ENCODE results near the gene CYP26B1. TPM values are rescaled to one million over a fixed set of nuclear protein-coding genes. Genes with fewer than 3 reads are reported as not detected.

The CYP26B1 gene
- polyA plus RNA-seq, 10 donors: 11.8 to 17.4 (median 14.3) TPM

- no peak for DNase-seq
These were observed 16.2 kb downstream of the CYP26B1 start for GRCh38 chr2:72131371-72131891.

GRCh38 chr2:72130659-72131360, 16.9 kb downstream of the CYP26B1 start:
- peak in 1 of 3 donors; percentile 63 for DNase-seq

- peak in 1 of 3 donors; percentile 70 for DNase-seq
These were observed 17.9 kb downstream of the CYP26B1 start for GRCh38 chr2:72129681-72130340.

GRCh38 chr2:72128843-72129227, 18.8 kb downstream of the CYP26B1 start:
- no peak for DNase-seq

DNA sequence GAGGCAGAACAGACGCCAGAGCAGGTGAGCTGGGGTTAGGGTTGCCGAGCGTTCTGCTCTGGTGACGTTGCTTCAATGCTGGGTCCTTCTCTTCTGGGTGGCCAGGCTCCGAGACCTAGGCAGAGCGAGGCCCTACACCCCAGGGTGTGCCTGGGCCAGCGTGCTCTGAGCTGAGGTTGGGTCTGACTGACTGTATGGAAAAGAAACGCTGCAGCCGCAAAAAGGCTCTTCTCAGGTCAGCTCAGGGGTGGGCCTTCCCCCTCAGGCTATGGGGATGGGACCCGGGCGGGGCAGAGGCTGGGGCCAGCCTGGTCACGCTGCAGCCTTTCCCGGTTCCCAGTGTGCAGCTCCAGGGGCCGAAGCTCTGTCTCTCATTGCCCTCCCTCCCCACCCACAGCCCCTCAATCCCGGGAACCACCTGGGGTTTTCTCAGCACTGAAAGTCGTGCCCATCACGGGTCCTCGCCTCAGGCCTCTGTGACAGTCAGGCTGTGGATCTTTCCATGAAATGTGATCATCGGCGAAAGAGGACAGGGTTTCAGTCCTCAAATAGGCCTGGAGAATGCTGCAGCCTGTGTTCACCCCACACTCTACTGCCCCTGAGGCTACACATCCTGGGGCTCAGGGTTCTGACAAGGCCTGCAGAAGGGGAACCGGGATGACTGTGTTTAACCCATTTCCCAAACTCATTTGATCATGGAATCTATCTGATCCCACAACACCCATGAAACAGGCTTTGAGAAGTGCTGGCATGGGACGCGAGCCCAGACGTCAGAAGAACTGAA, 19.4 kb downstream of the CYP26B1 start:
- no peak for DNase-seq

DNA sequence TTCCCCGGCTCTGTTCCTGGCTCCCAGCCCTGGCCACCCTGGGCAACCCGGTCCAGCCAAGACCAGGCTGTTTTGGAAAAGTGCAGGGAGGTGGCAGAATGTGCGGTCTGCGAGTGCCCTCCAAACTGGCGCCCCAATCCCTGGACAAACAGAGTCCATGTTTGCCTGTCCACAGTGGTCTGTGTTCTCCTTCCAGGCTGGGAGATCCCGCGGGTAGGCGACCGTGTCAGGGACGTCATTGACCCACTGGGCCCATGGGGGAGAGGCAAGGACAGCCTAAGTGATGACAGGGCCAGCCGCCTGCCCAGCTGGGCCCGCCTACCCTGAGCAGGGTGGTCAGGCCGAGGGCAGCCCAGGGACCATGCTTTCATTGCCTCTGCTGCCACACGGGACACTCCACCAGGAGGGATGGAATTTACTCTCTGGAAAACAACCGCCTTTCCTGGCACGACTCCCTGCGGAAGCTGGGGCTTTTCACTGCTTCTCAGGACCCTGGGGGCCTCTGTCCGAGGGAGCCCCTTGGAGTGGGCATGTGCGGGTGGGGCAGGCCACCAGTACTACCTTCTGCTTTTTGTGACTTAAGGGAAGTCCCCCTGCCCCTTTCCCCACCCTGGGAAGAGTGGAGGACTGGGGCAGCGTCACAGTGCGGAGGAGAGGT, 20.1 kb downstream of the CYP26B1 start:
- no peak for DNase-seq

DNA sequence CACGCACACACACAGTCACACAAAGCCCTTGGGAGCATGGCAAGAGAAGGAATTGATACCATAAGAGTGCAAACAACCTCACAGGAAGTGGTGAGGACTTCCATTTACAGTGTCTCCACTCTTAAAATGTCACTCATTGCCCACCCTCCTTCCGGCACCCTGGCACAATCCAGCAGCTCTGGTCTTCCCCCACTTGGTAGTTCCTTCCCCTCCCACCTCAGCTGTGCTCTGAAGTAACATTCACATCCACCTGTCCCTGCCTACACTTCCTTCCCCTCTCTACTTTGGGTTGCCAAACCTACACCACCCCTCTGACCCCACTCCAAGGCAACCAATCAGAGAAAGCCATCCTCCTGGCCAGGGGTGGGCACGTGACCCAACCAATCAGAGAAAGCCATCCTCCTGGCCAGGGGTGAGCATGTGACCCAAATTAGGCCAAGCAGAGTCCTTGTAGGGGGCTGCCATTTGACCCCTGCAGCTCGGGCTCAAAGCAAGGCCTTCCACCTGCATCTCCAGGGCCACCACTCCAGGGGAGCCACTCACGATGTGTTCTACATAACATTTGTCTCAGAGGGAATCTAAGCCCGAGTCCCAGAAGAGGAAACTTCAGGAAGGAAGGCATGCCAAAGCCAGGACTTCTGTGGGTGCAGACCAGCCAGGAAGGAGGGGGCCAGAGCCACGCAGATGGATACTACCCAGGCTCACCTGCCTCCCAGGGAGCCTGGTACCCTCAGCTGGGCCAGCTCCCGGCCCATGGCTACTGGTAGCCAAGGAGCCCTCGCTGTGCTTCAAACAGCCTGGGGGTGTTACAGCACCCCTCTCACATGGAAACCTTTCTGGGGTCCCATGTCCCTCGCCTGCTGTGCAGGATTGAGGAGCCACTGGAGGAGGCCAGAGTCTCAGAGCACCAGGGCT, 21.2 kb downstream of the CYP26B1 start:
- no peak for DNase-seq

- no peak for DNase-seq
These were observed 23.3 kb downstream of the CYP26B1 start for GRCh38 chr2:72124376-72124775.

- DNase-seq: no peak
These were observed 26.5 kb downstream of the CYP26B1 start for GRCh38 chr2:72121153-72121552.

- DNase-seq: no peak
These were observed 28.7 kb downstream of the CYP26B1 start for GRCh38 chr2:72118951-72119350.

DNA sequence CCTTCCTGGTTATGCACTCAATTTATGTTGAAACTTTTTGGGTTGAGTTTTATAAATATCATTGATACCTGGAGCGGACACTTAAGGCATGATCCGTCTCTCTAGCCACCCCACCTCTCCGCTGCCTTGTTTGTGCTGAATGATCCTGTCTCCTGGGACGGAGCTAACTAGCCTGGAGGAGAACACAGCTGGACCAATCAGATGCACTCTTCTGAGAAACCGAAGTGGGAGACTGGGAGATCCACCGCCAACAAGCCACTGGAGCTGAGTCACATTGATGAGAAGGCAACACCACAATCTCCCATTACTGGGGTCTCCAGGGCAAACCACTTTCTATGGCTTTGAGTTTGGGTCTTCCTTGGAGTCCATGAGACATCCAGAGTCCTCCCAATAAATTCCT, 29.3 kb downstream of the CYP26B1 start:
- no peak for DNase-seq

GRCh38 chr2:72117718-72118117, 29.9 kb downstream of the CYP26B1 start:
- DNase-seq: no peak

DNA sequence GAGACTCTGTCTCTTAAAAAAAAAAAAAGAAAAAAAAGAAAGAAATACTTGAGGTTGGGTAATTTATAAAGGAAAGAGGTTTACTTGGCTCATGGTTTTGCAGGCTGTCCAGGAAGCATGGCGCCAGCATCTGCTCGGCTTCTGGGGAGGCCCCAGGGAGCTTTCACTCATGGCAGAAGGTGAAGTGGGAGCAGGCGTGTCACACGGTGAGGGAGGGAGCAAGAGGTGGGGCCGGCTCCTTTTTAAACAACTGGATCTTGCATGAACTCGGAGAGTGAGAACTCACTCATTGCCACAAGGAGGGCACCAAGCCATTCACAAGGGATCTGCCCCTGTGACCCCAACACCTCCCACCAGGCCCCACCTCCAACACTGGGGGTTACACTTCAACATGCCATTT, 30.6 kb downstream of the CYP26B1 start:
- no peak for DNase-seq

GRCh38 chr2:72116081-72116533, 31.6 kb downstream of the CYP26B1 start:
- DNase-seq: no peak

DNA sequence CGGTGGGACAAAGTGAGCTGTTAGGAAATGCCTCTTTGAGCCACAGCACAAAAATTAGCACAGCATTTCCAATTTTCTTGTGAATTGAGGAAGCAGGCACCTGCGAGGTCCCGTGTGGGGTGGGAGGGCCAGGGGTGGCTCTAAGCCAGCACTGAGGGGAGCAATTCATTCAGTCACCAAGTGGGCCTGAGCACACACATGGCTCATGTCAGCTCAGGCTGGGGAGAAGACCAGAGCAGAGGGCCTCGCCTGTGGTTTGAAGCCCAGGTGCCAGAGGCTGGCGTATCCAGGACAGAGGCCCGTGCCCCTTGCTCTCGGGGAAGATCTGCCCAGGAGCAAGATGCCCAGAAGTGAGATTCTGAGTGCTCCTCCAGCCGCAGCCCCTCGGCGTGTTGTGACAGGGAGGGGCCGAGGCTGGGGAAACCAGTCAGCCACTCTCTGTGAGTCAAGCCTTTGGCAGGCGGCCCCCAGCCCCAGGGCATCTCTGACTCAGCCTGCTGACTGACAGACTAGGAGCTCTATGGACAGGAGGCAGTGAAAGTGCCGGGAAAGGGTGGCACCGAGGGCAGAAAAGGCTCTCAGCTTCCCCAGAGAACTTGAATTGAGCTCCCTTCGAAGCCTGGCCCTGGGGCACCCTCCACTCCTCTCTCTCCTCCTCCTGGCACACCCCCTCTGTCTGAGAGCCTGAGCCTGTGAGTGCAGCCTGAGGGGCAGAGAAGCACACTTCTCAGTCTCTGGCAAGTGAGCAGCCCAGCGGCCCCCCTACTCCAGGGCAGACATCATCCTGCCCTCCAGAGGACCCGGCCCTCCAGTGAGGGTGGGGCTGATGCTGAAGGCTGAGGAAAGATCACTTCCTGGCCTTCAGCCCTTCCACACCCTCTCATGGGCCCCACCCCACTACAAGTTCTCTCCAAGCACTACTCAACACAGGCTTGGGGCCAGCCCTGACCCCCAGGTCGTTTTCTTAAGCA, 32.3 kb downstream of the CYP26B1 start:
- peak in 2 of 3 donors; percentile 47 to 79 for DNase-seq

- DNase-seq: no peak
These were observed 33.0 kb downstream of the CYP26B1 start for GRCh38 chr2:72114693-72115051.

- DNase-seq: no peak
These were observed 33.6 kb downstream of the CYP26B1 start for GRCh38 chr2:72113847-72114692.

DNA sequence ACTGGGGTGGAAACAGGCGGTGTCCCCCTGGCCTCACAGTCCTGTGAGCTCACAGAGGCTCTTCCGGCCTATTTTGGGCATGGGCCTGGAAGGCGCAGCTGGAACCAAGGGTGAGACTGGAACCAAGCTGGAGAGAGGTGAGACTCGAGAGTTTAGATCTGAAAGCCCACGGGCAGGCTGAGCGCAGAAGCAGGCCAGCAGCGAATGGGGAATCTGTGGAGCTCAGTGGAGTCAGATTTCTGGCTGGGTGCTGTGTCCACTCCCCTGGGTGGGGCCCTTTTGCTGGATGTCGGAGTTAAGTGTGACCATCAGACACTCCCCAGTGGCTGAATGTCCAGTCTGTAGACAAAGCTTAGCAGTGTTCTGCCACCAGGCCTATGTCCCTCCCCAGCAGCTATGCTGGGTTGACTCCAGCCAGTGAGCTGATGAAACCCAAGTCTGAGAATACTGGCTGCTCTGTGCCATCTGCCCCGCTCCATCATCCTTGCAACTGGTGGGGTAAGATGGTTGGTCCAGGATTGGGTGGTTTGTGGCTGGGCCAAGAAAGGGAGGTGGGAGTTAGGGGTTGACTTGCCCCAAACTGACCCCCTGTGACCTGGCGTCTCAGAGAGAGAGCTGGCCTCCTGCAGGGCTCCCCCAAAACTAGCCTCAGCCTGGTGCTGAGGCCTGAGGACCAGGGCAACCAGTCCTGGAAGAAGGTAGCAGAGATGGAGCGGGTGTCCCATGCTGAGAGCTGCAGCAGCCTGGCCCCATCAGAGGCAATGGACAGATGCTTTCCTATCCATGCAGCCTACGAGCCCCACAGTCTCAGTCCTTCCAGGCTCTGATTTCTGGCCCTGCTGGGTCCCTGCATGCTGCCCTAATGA, 34.4 kb downstream of the CYP26B1 start:
- no peak for DNase-seq
